SU-DHL-6 (cell line): ENCODE data around the gene TRH.

ENCODE experiments used
- H2AFZ ChIP-seq: fragments of 200-600 bp; sonication (generic); 2 replicates; pipeline ENCODE4 v1.6.1; 2014; ENCODE audit warnings: low read depth, mild to moderate bottlenecking, moderate library complexity, mixed read lengths, antibody characterized with exemption, low read length; ENCODE audit not compliant: severe bottlenecking
- H3F3A ChIP-seq: fragments of 200-600 bp; shearing (Covaris generic); 2 replicates; pipeline ENCODE4 v1.6.0; 2016; ENCODE audit warnings: antibody characterized with exemption, mild to moderate bottlenecking; ENCODE audit not compliant: insufficient read depth
- H3K27ac ChIP-seq: fragments of 200-600 bp; sonication (generic); 2 replicates; pipeline ENCODE4 v1.5.1; 2016; ENCODE audit warnings: low read depth, mild to moderate bottlenecking, low read length, moderate library complexity, mixed read lengths
- H3K27me3 ChIP-seq: fragments of 200-600 bp; sonication (generic), shearing (Covaris generic); 2 replicates; pipeline ENCODE4 v1.6.0; 2014; ENCODE audit warnings: mild to moderate bottlenecking, low read length
- H3K36me3 ChIP-seq: fragments of 200-600 bp; sonication (generic); 2 replicates; pipeline ENCODE4 v1.6.1; 2014; ENCODE audit warnings: mild to moderate bottlenecking, low read length, mixed read lengths
- H3K4me2 ChIP-seq: fragments of 300-600, 200-600 bp; shearing (Covaris generic), sonication (generic); 2 replicates; pipeline ENCODE4 v1.6.0; 2014; ENCODE audit warnings: low read length, low read depth, mild to moderate bottlenecking; ENCODE audit not compliant: poor library complexity, severe bottlenecking
- H3K4me3 ChIP-seq: fragments of 200-600 bp; sonication (generic); 2 replicates; pipeline ENCODE4 v1.5.1; 2014; ENCODE audit warnings: antibody characterized with exemption, low read length, mild to moderate bottlenecking, mixed read lengths; ENCODE audit not compliant: insufficient read depth, poor library complexity, severe bottlenecking
- H3K79me2 ChIP-seq: fragments of 200-600 bp; sonication (generic); 2 replicates; pipeline ENCODE4 v1.6.1; 2014; ENCODE audit warnings: mild to moderate bottlenecking, low read length, moderate library complexity; ENCODE audit not compliant: insufficient read depth
- H3K9ac ChIP-seq: fragments of 200-600 bp; sonication (generic); 2 replicates; pipeline ENCODE4 v1.7.0; 2014; ENCODE audit warnings: mild to moderate bottlenecking, low read length
- H3K9me2 ChIP-seq: fragments of 200-600 bp; sonication (generic); replicated peaks from 2 replicates; pipeline ENCODE4 v1.6.1; 2014; ENCODE audit warnings: low read length; ENCODE audit not compliant: insufficient read depth
- H3K9me3 ChIP-seq: fragments of 200-600 bp; sonication (generic); 2 replicates; pipeline ENCODE4 v1.6.1; 2014; ENCODE audit warnings: low read length, mixed read lengths; ENCODE audit not compliant: insufficient read depth
- H4K20me1 ChIP-seq: fragments of 200-600 bp; sonication (generic); 2 replicates; pipeline ENCODE4 v1.6.1; 2014; ENCODE audit warnings: low read depth, mild to moderate bottlenecking, antibody characterized with exemption, low read length, moderate library complexity, mixed read lengths
- EZH2phosphoT487 ChIP-seq: fragments of 200-600 bp; sonication (generic), shearing (Covaris generic); conservative IDR thresholded peaks from 2 replicates; pipeline ENCODE4 v1.6.1; 2018; ENCODE audit warnings: mild to moderate bottlenecking, antibody characterized with exemption, low read length, moderate library complexity, mixed read lengths
- TF ChIP-seq, protein P1 (sequence below): fragments of 200-600 bp; sonication (generic); IDR thresholded peaks from one replicate; pipeline ENCODE4 v1.5.1; 2017; ENCODE audit warnings: antibody characterized with exemption, mild to moderate bottlenecking, low read length, moderate library complexity; ENCODE audit not compliant: insufficient read depth, poor library complexity, severe bottlenecking

Gene TRH

GRCh38 chr3:129988429-129988828 lies 13.9 kb downstream of the TRH start:
- TF ChIP-seq, protein P1, sequence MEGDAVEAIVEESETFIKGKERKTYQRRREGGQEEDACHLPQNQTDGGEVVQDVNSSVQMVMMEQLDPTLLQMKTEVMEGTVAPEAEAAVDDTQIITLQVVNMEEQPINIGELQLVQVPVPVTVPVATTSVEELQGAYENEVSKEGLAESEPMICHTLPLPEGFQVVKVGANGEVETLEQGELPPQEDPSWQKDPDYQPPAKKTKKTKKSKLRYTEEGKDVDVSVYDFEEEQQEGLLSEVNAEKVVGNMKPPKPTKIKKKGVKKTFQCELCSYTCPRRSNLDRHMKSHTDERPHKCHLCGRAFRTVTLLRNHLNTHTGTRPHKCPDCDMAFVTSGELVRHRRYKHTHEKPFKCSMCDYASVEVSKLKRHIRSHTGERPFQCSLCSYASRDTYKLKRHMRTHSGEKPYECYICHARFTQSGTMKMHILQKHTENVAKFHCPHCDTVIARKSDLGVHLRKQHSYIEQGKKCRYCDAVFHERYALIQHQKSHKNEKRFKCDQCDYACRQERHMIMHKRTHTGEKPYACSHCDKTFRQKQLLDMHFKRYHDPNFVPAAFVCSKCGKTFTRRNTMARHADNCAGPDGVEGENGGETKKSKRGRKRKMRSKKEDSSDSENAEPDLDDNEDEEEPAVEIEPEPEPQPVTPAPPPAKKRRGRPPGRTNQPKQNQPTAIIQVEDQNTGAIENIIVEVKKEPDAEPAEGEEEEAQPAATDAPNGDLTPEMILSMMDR: no peak
- TF ChIP-seq EZH2phosphoT487: no peak
- Histone ChIP-seq H3F3A (no peaks in the 10 kb centered on the region), H3K9me3 (no peaks in the 10 kb centered on the region), H3K36me3 (no peaks in the 10 kb centered on the region), H3K9me2 (no peaks in the 10 kb centered on the region), H3K9ac (no peak overlapping the region), H4K20me1 (no peaks in the 10 kb centered on the region), H2AFZ (no peak overlapping the region), H3K4me3 (no peak overlapping the region), H3K27ac (no peak overlapping the region), H3K79me2 (no peaks in the 10 kb centered on the region), H3K27me3 (no peaks in the 10 kb centered on the region), H3K4me2 (no peak overlapping the region)

DNA sequence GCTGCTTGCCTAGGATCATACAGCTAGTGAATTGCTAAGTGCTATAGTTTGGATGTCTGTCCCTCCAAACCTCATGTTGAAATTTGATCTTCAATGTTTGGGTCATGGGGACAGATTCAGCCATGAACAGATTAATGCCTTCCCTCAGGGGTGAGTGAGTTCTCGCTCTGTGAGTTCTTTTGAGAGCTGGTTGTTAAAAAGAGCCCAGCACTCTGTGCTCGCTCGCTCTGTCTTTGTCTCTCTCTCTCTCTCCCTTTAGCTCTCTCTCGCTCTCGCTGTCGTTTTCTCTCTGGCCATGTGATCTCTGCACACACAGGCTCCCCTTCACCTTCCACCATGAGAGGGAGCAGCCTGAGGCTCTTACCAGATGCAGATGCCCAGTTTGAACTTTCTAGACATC lies 14.9 kb downstream of the TRH start:
- Histone ChIP-seq H3K4me2 (no peak overlapping the region), H4K20me1 (no peaks in the 10 kb centered on the region), H3K79me2 (no peaks in the 10 kb centered on the region), H3F3A (no peaks in the 10 kb centered on the region), H3K9ac (no peak overlapping the region), H3K4me3 (no peak overlapping the region), H3K27ac (no peak overlapping the region), H3K9me3 (no peaks in the 10 kb centered on the region), H3K9me2 (no peaks in the 10 kb centered on the region), H3K27me3 (no peaks in the 10 kb centered on the region), H2AFZ (no peak overlapping the region), H3K36me3 (no peaks in the 10 kb centered on the region)
- no peak for TF ChIP-seq EZH2phosphoT487
- TF ChIP-seq, protein P1: no peak

DNA sequence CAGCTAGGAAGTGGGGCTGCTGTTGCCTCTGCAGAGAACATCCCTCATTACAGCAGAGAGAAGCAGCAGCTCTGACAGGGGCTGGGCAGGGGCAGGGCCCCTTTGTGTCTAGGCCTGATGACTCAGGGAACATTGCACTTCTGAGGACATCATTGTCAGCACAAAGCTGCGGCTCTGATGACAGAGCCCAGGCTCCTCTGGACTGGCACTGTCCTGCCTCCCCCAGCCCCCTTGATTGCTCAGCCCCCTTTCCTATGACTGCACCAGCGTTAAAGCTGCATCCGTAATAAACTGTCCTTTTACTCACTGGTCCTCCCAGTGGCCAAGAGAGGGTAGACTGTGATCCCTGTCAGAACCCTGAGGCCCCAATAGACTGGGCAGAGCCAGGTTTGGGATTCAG lies 18.3 kb downstream of the TRH start:
- H3K9ac ChIP-seq: no peak overlapping the region
- no peaks in the 10 kb centered on the region for H3K27me3 ChIP-seq
- no peak overlapping the region for H3K27ac ChIP-seq
- no peaks in the 10 kb centered on the region for H4K20me1 ChIP-seq
- TF ChIP-seq, protein P1: no peak
- TF ChIP-seq EZH2phosphoT487: no peak
- no peaks in the 10 kb centered on the region for H3K9me2 ChIP-seq
- H3K36me3 ChIP-seq: no peaks in the 10 kb centered on the region
- H3K79me2 ChIP-seq: no peaks in the 10 kb centered on the region
- no peak overlapping the region for H3K4me3 ChIP-seq
- no peak overlapping the region for H2AFZ ChIP-seq
- H3F3A ChIP-seq: no peaks in the 10 kb centered on the region
- H3K4me2 ChIP-seq: no peak overlapping the region
- no peaks in the 10 kb centered on the region for H3K9me3 ChIP-seq
